Measurements from ENCODE around the gene DCUN1D3.
"Not testable (repeated sequence)": the region's sequence is repeated elsewhere in the genome, so short reads cannot be mapped to it uniquely, and the experiment has no call there.

DCUN1D3 gene

DNA sequence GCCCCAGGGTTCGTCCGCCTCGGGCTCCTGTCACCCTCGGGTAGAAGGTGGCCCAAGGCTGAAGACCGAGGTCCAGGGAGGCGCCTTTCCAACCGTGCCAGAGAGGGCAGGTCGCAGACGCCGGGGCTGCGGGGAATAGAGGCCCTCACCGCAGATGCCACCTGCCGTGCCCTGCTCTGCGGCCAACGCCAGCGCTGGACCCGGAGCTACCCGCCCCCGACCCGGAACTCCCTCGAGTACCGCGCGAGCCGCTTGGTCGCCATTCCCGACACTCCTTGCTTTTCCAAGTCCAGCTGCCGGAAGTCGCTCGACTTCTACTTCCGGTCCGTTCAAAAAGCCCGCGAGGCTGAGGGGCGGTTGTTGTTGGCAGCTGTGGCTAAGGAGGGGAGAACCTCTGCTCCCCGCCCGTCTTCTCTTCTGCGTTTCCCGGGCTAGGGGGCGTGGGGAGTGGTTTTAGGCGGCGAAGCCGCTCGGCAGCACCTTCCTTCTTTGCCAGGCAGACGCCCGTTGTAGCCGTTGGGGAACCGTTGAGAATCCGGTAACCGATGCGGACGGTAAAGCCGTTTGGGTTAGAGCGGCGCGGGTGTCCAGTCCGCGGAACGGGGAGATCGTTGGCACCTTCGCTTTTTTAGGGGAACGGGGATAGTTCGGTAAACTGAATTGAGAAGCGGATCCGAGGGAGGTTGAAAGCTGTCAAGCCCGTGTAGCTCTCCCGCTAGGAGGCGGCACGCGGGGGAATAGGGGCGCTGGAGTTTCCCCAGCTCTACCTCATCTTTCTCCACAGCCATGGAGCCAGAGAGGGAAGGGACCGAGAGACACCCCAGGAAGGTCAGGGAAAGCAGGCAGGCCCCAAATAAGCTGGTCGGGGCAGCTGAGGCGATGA, 93.7 kb downstream of the DCUN1D3 start, which contains the start of the genes ERI2 and REXO5:
TSS of gene ERI2 (minus strand) at position 305 of the 883 bp plus-strand sequence. CDS start at position 263, 42 bp downstream.
TSS of gene REXO5 (plus strand) at position 360 of the 883 bp plus-strand sequence. CDS start at position 787, 427 bp downstream.
- in situ Hi-C loops (cut with HindIII; ENCODE audit: low pct_ligation_motif_present, low pct_unique_long_range_greater_than_20kb, low sequenced_read_pairs): no loop called here
- DNase-seq: peak; percentile 99

GRCh38 chr16:20805684-20806167, 94.4 kb downstream of the DCUN1D3 start:
- in situ Hi-C loops (cut with HindIII; ENCODE audit: low pct_ligation_motif_present, low pct_unique_long_range_greater_than_20kb, low sequenced_read_pairs): not testable (repeated sequence)
- peak; percentile 3 for DNase-seq

Measured in ACHN (cell line).